CD4-positive, alpha-beta T cell (primary cell): ENCODE results near the gene ANKRD33B. TPM values are rescaled to one million over a fixed set of nuclear protein-coding genes. Genes with fewer than 3 reads are reported as not detected.

Experiments
- ATAC-seq: fragments of 200-7000 bp; cut with Tn5 transposase; one replicate; pipeline ENCODE4 v1.10.0; 2022; ENCODE audit warnings: mild to moderate bottlenecking; ENCODE audit not compliant: poor library complexity
- CTCF ChIA-PET: fragments of 350-600 bp; sonication (Branson Sonifier 250); formaldehyde crosslinking; loops from one replicate; lab custom pipeline; 2021; ENCODE audit warnings: antibody characterized with exemption, inconsistent platforms; lab: Charles Lee
- POLR2A ChIA-PET: fragments of 350-600 bp; sonication (Branson Sonifier 250); formaldehyde crosslinking; loops from one replicate; lab custom pipeline; 2021; ENCODE audit warnings: antibody characterized with exemption, inconsistent platforms; lab: Charles Lee
- DNase-seq, 14 experiments: peaks; one replicate each; pipeline ENCODE4 v3.0.0-alpha.2; 2013 to 2020; ENCODE audit warnings: mixed read lengths in 2 of 14
- H3K27ac ChIP-seq, 2 donors: one replicate each; pipeline versions ENCODE4 v1.5.1 to v1.7.0; 2013; ENCODE audit warnings: low read length in 2 of 2, low read depth in 1 of 2, mild to moderate bottlenecking in 1 of 2
- H3K27me3 ChIP-seq, 2 experiments: 1 replicate in 1 of 2; 2 replicates in 1 of 2; pipeline versions ENCODE4 v1.6.1 to v1.7.0; 2013; ENCODE audit warnings: low read length in 2 of 2, control low read depth in 1 of 2, mild to moderate bottlenecking in 1 of 2, moderate library complexity in 1 of 2; ENCODE audit not compliant: insufficient read depth in 2 of 2, control insufficient read depth in 1 of 2
- H3K36me3 ChIP-seq: one replicate; pipeline ENCODE4 v1.6.1; 2013; ENCODE audit warnings: low read length, control low read depth; ENCODE audit not compliant: insufficient read depth
- H3K4me1 ChIP-seq: one replicate; pipeline ENCODE4 v1.6.1; 2013; ENCODE audit warnings: low read length, control low read depth; ENCODE audit not compliant: insufficient read depth
- H3K4me3 ChIP-seq: one replicate; pipeline ENCODE4 v1.5.1; 2013; ENCODE audit warnings: mild to moderate bottlenecking, low read length, moderate library complexity
- H3K9me3 ChIP-seq, 2 experiments: 1 replicate in 1 of 2; 2 replicates in 1 of 2; pipeline versions ENCODE4 v1.6.1 to v1.7.0; 2013; ENCODE audit warnings: low read length in 2 of 2, mild to moderate bottlenecking in 2 of 2, control low read depth in 1 of 2, moderate library complexity in 1 of 2; ENCODE audit not compliant: control insufficient read depth in 1 of 2, insufficient read depth in 1 of 2
- H3K27ac Mint-ChIP-seq: one replicate; pipeline ENCODE4 v1.8.0; 2020; ENCODE audit warnings: mixed read lengths
- H3K27me3 Mint-ChIP-seq: one replicate; pipeline ENCODE4 v1.8.0; 2021; ENCODE audit warnings: mixed read lengths
- H3K36me3 Mint-ChIP-seq: one replicate; pipeline ENCODE4 v1.8.0; 2021; ENCODE audit warnings: low read depth, mixed read lengths
- H3K4me1 Mint-ChIP-seq: one replicate; pipeline ENCODE4 v1.8.0; 2021; ENCODE audit warnings: low read depth, mixed read lengths
- H3K4me3 Mint-ChIP-seq: one replicate; pipeline ENCODE4 v1.8.0; 2020; ENCODE audit warnings: mild to moderate bottlenecking, mixed read lengths
- H3K9me3 Mint-ChIP-seq: one replicate; pipeline ENCODE4 v1.8.0; 2020; ENCODE audit warnings: mixed read lengths
- intact Hi-C, 2 experiments: fragments of 100-400 bp; cut with DNase I in 1 of 2; cut with micrococcal nuclease in 1 of 2; formaldehyde crosslinking; loops; one replicate each; pipeline versions ENCODE4 v1.15.1 to v1.9.0; 2023 to 2025; cut with DNase I, micrococcal nuclease
- total RNA-seq, 174 experiments: library from RNA in 2 of 174; stranded (reverse) in 2 of 174; gene quantifications; one replicate each; pipeline ENCODE4 v1.2.3 and lab custom pipeline; 2021 to 2026
- TF ChIP-seq, protein P1 (sequence below): fragments of 200-600 bp; IDR thresholded peaks from one replicate; pipeline ENCODE4 v1.8.0; 2022; ENCODE audit warnings: antibody characterized with exemption, mild to moderate bottlenecking

The ANKRD33B gene
- total RNA-seq, 2 experiments from 2014 or later: 0.99 to 1.3 TPM

DNA sequence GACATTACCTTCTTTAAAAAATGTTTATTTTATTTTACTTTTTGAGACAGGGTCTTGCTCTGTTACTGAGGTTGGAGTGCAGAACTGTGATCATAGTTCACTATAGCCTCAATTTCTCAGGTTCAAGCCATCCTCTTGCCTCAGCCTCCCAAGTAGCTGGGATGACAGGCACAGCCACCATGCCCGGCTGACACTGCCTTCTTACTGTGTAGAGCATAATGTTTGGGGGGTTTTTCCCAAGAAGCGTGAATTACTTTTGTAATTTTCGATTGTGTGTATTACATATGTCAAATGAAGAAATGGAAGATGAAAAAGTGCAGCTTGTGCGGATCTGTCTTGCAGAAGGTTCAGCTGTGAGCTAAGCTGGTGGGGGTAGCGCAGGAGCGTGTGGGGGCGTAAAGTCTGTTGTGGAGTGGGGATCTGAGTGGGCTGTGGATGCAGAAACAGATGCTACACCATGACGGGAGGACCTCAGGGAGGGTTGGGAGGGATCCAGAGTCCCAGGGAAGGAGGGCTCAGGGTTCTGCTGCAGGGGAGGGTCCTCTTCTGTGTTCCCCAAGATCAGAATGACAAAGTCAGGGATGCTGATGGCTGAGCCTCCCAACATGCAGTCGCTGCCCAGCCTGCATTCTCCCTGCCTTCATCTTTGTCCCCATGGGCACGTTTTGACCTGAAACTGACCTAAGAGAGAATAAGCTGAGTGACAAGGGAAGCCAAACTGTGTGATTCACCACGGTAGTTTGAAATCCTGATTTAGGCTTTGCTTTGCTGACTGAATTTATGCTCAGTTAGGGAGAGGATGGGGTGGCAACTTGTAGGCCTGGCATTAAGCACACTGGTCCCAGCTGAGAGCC lies 6.8 kb upstream of the ANKRD33B start:
- ChIA-PET CTCF (no interaction called here), POLR2A (no interaction called here)
- H3K9me3 Mint-ChIP-seq: no peaks in the 10 kb centered on the region

DNA sequence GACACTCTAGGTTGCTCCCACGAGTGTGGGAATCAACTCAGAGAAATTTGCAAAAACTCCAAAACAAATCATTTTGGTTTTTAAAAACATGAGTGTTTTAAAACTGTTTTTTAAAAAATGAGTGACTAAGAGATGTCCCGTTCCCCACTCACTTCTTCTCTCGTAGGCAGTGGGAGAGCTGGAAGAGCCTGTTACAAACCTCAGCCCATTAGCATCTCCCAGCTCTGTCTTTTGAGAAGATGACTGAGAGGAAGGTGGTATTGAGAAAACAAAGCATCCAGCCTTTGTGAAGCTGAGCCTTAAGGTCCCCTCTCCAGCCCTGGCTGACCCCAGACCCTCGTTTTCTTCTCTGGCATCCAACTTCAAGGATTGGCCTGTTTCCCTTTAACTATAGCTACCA lies 4.7 kb upstream of the ANKRD33B start:
- ChIA-PET POLR2A (no interaction called here), CTCF (no interaction called here)
- Mint-ChIP-seq H3K4me1 (no peaks in the 10 kb centered on the region), H3K9me3 (no peaks in the 10 kb centered on the region), H3K4me3 (no peak overlapping the region), H3K36me3 (no peaks in the 10 kb centered on the region), H3K27me3 (peaks cover 4% of the 10 kb centered on the region), H3K27ac (no peak overlapping the region)
- ATAC-seq (no peak), DNase-seq (no peak)
- peaks cover 5 to 6% of the 10 kb centered on the region in 2 experiments for H3K27me3 ChIP-seq
- H3K36me3 ChIP-seq: no peaks in the 10 kb centered on the region
- H3K9me3 ChIP-seq: no peaks in the 10 kb centered on the region
- TF ChIP-seq, protein P1, sequence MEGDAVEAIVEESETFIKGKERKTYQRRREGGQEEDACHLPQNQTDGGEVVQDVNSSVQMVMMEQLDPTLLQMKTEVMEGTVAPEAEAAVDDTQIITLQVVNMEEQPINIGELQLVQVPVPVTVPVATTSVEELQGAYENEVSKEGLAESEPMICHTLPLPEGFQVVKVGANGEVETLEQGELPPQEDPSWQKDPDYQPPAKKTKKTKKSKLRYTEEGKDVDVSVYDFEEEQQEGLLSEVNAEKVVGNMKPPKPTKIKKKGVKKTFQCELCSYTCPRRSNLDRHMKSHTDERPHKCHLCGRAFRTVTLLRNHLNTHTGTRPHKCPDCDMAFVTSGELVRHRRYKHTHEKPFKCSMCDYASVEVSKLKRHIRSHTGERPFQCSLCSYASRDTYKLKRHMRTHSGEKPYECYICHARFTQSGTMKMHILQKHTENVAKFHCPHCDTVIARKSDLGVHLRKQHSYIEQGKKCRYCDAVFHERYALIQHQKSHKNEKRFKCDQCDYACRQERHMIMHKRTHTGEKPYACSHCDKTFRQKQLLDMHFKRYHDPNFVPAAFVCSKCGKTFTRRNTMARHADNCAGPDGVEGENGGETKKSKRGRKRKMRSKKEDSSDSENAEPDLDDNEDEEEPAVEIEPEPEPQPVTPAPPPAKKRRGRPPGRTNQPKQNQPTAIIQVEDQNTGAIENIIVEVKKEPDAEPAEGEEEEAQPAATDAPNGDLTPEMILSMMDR: no peak
- intact Hi-C loops: no loop called here
- H3K4me3 ChIP-seq: no peak overlapping the region
- H3K4me1 ChIP-seq: peaks cover 12% of the 10 kb centered on the region
- no peak overlapping the region for H3K27ac ChIP-seq

More for the DNA sequence above, 6.8 kb upstream of the ANKRD33B start:
- intact Hi-C loops: no loop called here
- TF ChIP-seq, protein P1: no peak
- H3K4me1 Mint-ChIP-seq: no peaks in the 10 kb centered on the region
- H3K27me3 Mint-ChIP-seq: peaks cover 4% of the 10 kb centered on the region
- H3K36me3 Mint-ChIP-seq: no peaks in the 10 kb centered on the region
- ATAC-seq (no peak), DNase-seq (no peak)
- no peak overlapping the region for H3K27ac Mint-ChIP-seq
- peaks cover 10% of the 10 kb centered on the region for H3K4me1 ChIP-seq
- H3K4me3 ChIP-seq: no peak overlapping the region
- peaks cover 3 to 6% of the 10 kb centered on the region in 2 experiments for H3K27me3 ChIP-seq
- no peak overlapping the region for H3K4me3 Mint-ChIP-seq
- no peak overlapping the region for H3K27ac ChIP-seq
- no peaks in the 10 kb centered on the region for H3K9me3 ChIP-seq
- no peaks in the 10 kb centered on the region for H3K36me3 ChIP-seq

DNA sequence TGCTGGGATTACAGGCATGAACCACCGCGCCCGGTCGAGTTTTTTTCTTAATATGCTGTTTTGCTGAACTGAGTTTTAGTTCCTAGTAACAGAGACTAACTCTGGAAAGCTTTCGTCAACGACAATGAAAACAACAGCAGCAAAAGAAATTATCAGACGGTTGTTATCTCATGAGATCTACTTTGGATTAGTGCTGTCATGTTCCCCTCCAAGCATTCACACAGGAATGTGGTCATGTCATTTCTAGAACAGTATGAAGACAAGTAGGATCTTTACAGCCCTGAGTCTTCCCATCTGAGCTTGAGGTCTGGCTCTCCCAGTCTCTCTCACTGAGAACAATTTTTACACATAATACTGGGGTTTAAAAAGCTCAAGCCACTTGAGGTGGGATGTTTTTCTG lies 4.0 kb upstream of the ANKRD33B start:
- Mint-ChIP-seq H3K9me3 (no peaks in the 10 kb centered on the region), H3K36me3 (no peaks in the 10 kb centered on the region), H3K27me3 (peaks cover 4% of the 10 kb centered on the region), H3K4me3 (no peak overlapping the region), H3K4me1 (no peaks in the 10 kb centered on the region), H3K27ac (no peak overlapping the region)
- Histone ChIP-seq H3K27me3 (peaks cover 6% of the 10 kb centered on the region in 2 experiments), H3K9me3 (no peaks in the 10 kb centered on the region), H3K36me3 (no peaks in the 10 kb centered on the region), H3K4me1 (peaks cover 17% of the 10 kb centered on the region), H3K4me3 (no peak overlapping the region), H3K27ac (no peak overlapping the region)
- no peak for DNase-seq
- TF ChIP-seq, protein P1: no peak
- intact Hi-C loops: loop anchor here in 1 of 2 experiments (5.0 kb wide), 2 partner anchors 67 to 113 kb away; no protein-coding TSS in a partner anchor
- POLR2A ChIA-PET: no interaction called here
- CTCF ChIA-PET: no interaction called here
- ATAC-seq: no peak
